ENCODE results near the gene ADGRV1.

The ADGRV1 gene

GRCh38 chr5:91024727-91025126 lies 466.1 kb downstream of the ADGRV1 start (continued):
- TF ChIP-seq ZNF777 (tag by site-specific recombination; IDR thresholded peaks at IDR 0.05; ENCODE audit: borderline replicate concordance) = no peak
- no peak for TF ChIP-seq ZNF48 (tag by site-specific recombination; IDR thresholded peaks at IDR 0.05)
- TF ChIP-seq ZNF311 (tag by site-specific recombination; IDR thresholded peaks at IDR 0.05; ENCODE audit: borderline replicate concordance) = no peak

GRCh38 chr5:91025449-91025848 lies 466.9 kb downstream of the ADGRV1 start:
- CTCF ChIA-PET = interaction anchor here (0.6 to 1.3 kb wide), 2 partner anchors 94 to 181 kb away, joined by 3 read pairs; no protein-coding TSS in a partner anchor
- Histone ChIP-seq H3K36me3 (ENCODE audit: control insufficient read depth in 2 of 2, insufficient read depth in 1 of 2, low read length in 2 of 2) (no peaks in the 10 kb centered on the region), H3K27ac (ENCODE audit: extremely low read depth, low read depth, low read length) (no peak overlapping the region), H3K9me3 (ENCODE audit: control insufficient read depth, insufficient read depth, low read depth, low read length) (no peaks in the 10 kb centered on the region), H3K4me1 (ENCODE audit: control insufficient read depth, insufficient read depth, low read length) (peaks cover 58% of the 10 kb centered on the region), H3K4me3 (ENCODE audit: low read depth, low read length) (no peak overlapping the region)
- POLR2A ChIA-PET = no interaction called here
- TF ChIP-seq ZNF776 (tag by site-specific recombination; IDR thresholded peaks at IDR 0.05; ENCODE audit: borderline replicate concordance) (no peak), BCL11A (tag by site-specific recombination; IDR thresholded peaks at IDR 0.05; ENCODE audit: low read depth) (no peak), ZNF404 (tag by site-specific recombination; IDR thresholded peaks at IDR 0.05) (no peak), KLF7 (tag by site-specific recombination; IDR thresholded peaks at IDR 0.05; ENCODE audit: borderline replicate concordance) (no peak), ZNF16 (tag by site-specific recombination; IDR thresholded peaks at IDR 0.05; ENCODE audit: low read depth) (no peak), ZNF501 (tag by site-specific recombination; IDR thresholded peaks at IDR 0.05) (no peak)

- CTCF ChIA-PET = interaction anchor here (0.6 to 1.3 kb wide), 2 partner anchors 94 to 1164 kb away, joined by 3 read pairs; no protein-coding TSS in a partner anchor
- POLR2A ChIA-PET = no interaction called here
Measured at GRCh38 chr5:91025956-91026355, 467.4 kb downstream of the ADGRV1 start.

GRCh38 chr5:91026466-91026865 lies 467.9 kb downstream of the ADGRV1 start:
- no peak overlapping the region; the same call in 1 of the 2 replicates for H3K27ac ChIP-seq (ENCODE audit: extremely low read depth, low read depth, low read length)
- no peaks in the 10 kb centered on the region for H3K36me3 ChIP-seq (ENCODE audit: control insufficient read depth in 2 of 2, insufficient read depth in 1 of 2, low read length in 2 of 2)
- POLR2A ChIA-PET = interaction anchor here (0.6 kb wide), 1 partner anchor 11 kb away, joined by 3 read pairs; no protein-coding TSS in a partner anchor
- peaks cover 53% of the 10 kb centered on the region for H3K4me1 ChIP-seq (ENCODE audit: control insufficient read depth, insufficient read depth, low read length)
- CTCF ChIA-PET = interaction anchor here (0.6 to 1.3 kb wide), 4 partner anchors 95 to 1163 kb away, joined by 3 to 4 read pairs (median 3); no protein-coding TSS in a partner anchor
- TF ChIP-seq PRDM2 (tag by site-specific recombination; IDR thresholded peaks at IDR 0.05; ENCODE audit: borderline replicate concordance) (no peak), ZNF16 (tag by site-specific recombination; IDR thresholded peaks at IDR 0.05; ENCODE audit: low read depth) (no peak), ZNF398 (tag by site-specific recombination; IDR thresholded peaks at IDR 0.05) (no peak), GLIS2 (tag by site-specific recombination; IDR thresholded peaks at IDR 0.05) (no peak), ZNF175 (tag by site-specific recombination; IDR thresholded peaks at IDR 0.05) (no peak), ZNF658 (tag by site-specific recombination; IDR thresholded peaks at IDR 0.05) (no peak), ZXDB (tag by site-specific recombination; IDR thresholded peaks at IDR 0.05) (no peak), ZNF114 (tag by site-specific recombination; IDR thresholded peaks at IDR 0.05) (no peak), ZNF121 (tag by site-specific recombination; IDR thresholded peaks at IDR 0.05) (no peak), SP3 (tag by site-specific recombination; IDR thresholded peaks at IDR 0.05) (no peak), ZNF596 (tag by site-specific recombination; IDR thresholded peaks at IDR 0.05) (no peak), ZBTB20 (tag by site-specific recombination; IDR thresholded peaks at IDR 0.05) (no peak), ZNF701 (tag by site-specific recombination; IDR thresholded peaks at IDR 0.05) (no peak), ZFP37 (tag by site-specific recombination; IDR thresholded peaks at IDR 0.05) (no peak), ZNF561 (tag by site-specific recombination; IDR thresholded peaks at IDR 0.05; ENCODE audit: borderline replicate concordance) (no peak)
- no peak overlapping the region for H3K4me3 ChIP-seq (ENCODE audit: low read depth, low read length)
- no peaks in the 10 kb centered on the region for H3K9me3 ChIP-seq (ENCODE audit: control insufficient read depth, insufficient read depth, low read depth, low read length)

More at GRCh38 chr5:91025956-91026355, 467.4 kb downstream of the ADGRV1 start:
- Histone ChIP-seq H3K4me3 (ENCODE audit: low read depth, low read length) (no peak overlapping the region), H3K9me3 (ENCODE audit: control insufficient read depth, insufficient read depth, low read depth, low read length) (no peaks in the 10 kb centered on the region), H3K27ac (ENCODE audit: extremely low read depth, low read depth, low read length) (no peak overlapping the region), H3K36me3 (ENCODE audit: control insufficient read depth in 2 of 2, insufficient read depth in 1 of 2, low read length in 2 of 2) (no peaks in the 10 kb centered on the region), H3K4me1 (ENCODE audit: control insufficient read depth, insufficient read depth, low read length) (peaks cover 58% of the 10 kb centered on the region)
- TF ChIP-seq ZNF311 (tag by site-specific recombination; IDR thresholded peaks at IDR 0.05; ENCODE audit: borderline replicate concordance) = no peak
- no peak for TF ChIP-seq ZNF24 (tag by site-specific recombination; IDR thresholded peaks at IDR 0.05)
